GM23338 (cell line): Measurements from ENCODE around the gene DCAF4. TPM values are rescaled to one million over a fixed set of nuclear protein-coding genes. Genes with fewer than 3 reads are reported as not detected.

Experiments used
- ATAC-seq: fragments of 200-7000 bp; cut with Tn5 transposase; 3 replicates; pipeline ENCODE4 v1.9.1; 2020
- DNase-seq: peaks from one replicate; pipeline ENCODE4 v3.0.0-alpha.2; 2015; ENCODE audit warnings: low spot score
- H2AFZ ChIP-seq: fragments of 200-600 bp; sonication (generic); 2 replicates; pipeline ENCODE4 v1.8.0; 2016; ENCODE audit warnings: antibody characterized with exemption, mild to moderate bottlenecking, moderate library complexity
- H3F3A ChIP-seq: fragments of 200-600 bp; sonication (generic); replicated peaks from 2 replicates; pipeline ENCODE4 v1.8.0; 2017; ENCODE audit warnings: antibody characterized with exemption, mixed run types, low read depth
- H3K27ac ChIP-seq: fragments of 200-600 bp; sonication (generic); 2 replicates; pipeline ENCODE4 v1.6.1; 2016; ENCODE audit warnings: low read depth
- H3K27me3 ChIP-seq: fragments of 200-600 bp; sonication (generic); 2 replicates; pipeline ENCODE4 v1.8.0; 2016; ENCODE audit warnings: mild to moderate bottlenecking, mixed run types, moderate library complexity; ENCODE audit not compliant: insufficient read depth
- H3K36me3 ChIP-seq: fragments of 200-600 bp; sonication (generic); 2 replicates; pipeline ENCODE4 v1.8.0; 2016; ENCODE audit warnings: mild to moderate bottlenecking; ENCODE audit not compliant: insufficient read depth
- H3K4me1 ChIP-seq: fragments of 200-600 bp; sonication (generic); 2 replicates; pipeline ENCODE4 v1.8.0; 2016; ENCODE audit warnings: mild to moderate bottlenecking, moderate library complexity; ENCODE audit not compliant: insufficient read depth
- H3K4me2 ChIP-seq: fragments of 200-600 bp; sonication (generic); 2 replicates; pipeline ENCODE4 v1.7.1; 2017; ENCODE audit warnings: mixed run types
- H3K4me3 ChIP-seq: fragments of 200-600 bp; sonication (generic); 2 replicates; pipeline ENCODE4 v1.6.1; 2016; ENCODE audit warnings: mixed run types
- H3K79me2 ChIP-seq: fragments of 200-600 bp; sonication (generic); replicated peaks from 2 replicates; pipeline ENCODE4 v1.8.0; 2017; ENCODE audit warnings: mild to moderate bottlenecking; ENCODE audit not compliant: insufficient read depth
- H3K9me2 ChIP-seq: fragments of 200-600 bp; sonication (generic); 2 replicates; pipeline ENCODE4 v1.8.0; 2017; ENCODE audit not compliant: insufficient read depth
- H4K20me1 ChIP-seq: fragments of 200-600 bp; sonication (generic); replicated peaks from 2 replicates; pipeline ENCODE4 v1.8.0; 2017; ENCODE audit warnings: mild to moderate bottlenecking; ENCODE audit not compliant: insufficient read depth
- H3K27ac Mint-ChIP-seq: 2 replicates; pipeline ENCODE4 v1.8.0; 2020; ENCODE audit warnings: inconsistent platforms, mild to moderate bottlenecking, moderate library complexity, mixed read lengths
- H3K27me3 Mint-ChIP-seq: 3 replicates; pipeline ENCODE4 v1.8.0; 2022; ENCODE audit warnings: low read depth, mild to moderate bottlenecking, moderate library complexity, mixed read lengths, inconsistent platforms; ENCODE audit not compliant: insufficient read depth, poor library complexity
- H3K36me3 Mint-ChIP-seq: 3 replicates; pipeline ENCODE4 v1.8.0; 2021; ENCODE audit warnings: low read depth, mild to moderate bottlenecking, inconsistent platforms, moderate library complexity, mixed read lengths
- H3K4me1 Mint-ChIP-seq: 3 replicates; pipeline ENCODE4 v1.8.0; 2020; ENCODE audit warnings: mild to moderate bottlenecking, inconsistent platforms, mixed read lengths
- H3K4me3 Mint-ChIP-seq: 3 replicates; pipeline ENCODE4 v1.8.0; 2021; ENCODE audit warnings: moderate library complexity, mild to moderate bottlenecking, inconsistent platforms, mixed read lengths
- H3K9me3 Mint-ChIP-seq: 3 replicates; pipeline ENCODE4 v1.8.0; 2020; ENCODE audit warnings: moderate library complexity, mild to moderate bottlenecking, inconsistent platforms, mixed read lengths
- EZH2phosphoT487 ChIP-seq: fragments of 200-600 bp; sonication (generic); IDR thresholded peaks from one replicate; pipeline ENCODE4 v1.8.1; 2018; ENCODE audit warnings: antibody characterized with exemption; ENCODE audit not compliant: unreplicated experiment
- JUNB ChIP-seq: IDR thresholded peaks from one replicate; pipeline ENCODE4 v1.6.1; 2016; ENCODE audit warnings: antibody characterized with exemption; ENCODE audit not compliant: unreplicated experiment
- NANOG ChIP-seq: IDR thresholded peaks from 2 replicates; pipeline ENCODE4 v1.6.1; 2016; ENCODE audit warnings: antibody characterized with exemption, borderline replicate concordance
- POLR2AphosphoS5 ChIP-seq: IDR thresholded peaks from 2 replicates; pipeline ENCODE4 v1.6.1; 2016; ENCODE audit warnings: antibody characterized with exemption, low read depth
- ZNF114 ChIP-seq: fragments of 250-450 bp; sonication (Bioruptor Pico); IDR thresholded peaks from 2 replicates; pipeline ENCODE4 v1.5.0; 2020; ENCODE audit warnings: mild to moderate bottlenecking, moderate library complexity
- ZNF331 ChIP-seq: fragments of 250-450 bp; sonication (Bioruptor Pico); IDR thresholded peaks from 2 replicates; pipeline ENCODE4 v1.5.0; 2020; ENCODE audit warnings: low read depth, mild to moderate bottlenecking, moderate library complexity
- polyA plus RNA-seq: library from polyadenylated mRNA; unstranded; fragments of >200 nt; fragmentation: Nextera tagmentation; extraction: Ambion mirVana; gene quantifications from 2 replicates; pipeline ENCODE4 v1.2.1, GENCODE V29; 2016
- total RNA-seq: library from RNA; depleted of rRNA; stranded (reverse); fragments of >200 nt; shearing (Covaris generic); gene quantifications from 2 replicates; pipeline ENCODE4 v1.2.3, GENCODE V29; 2014
- TF ChIP-seq, protein P1 (sequence below): fragments of 250-450 bp; sonication (Bioruptor Pico); IDR thresholded peaks from 2 replicates; pipeline ENCODE4 v1.5.0; 2020; ENCODE audit warnings: mild to moderate bottlenecking, moderate library complexity
- TF ChIP-seq, protein P2 (sequence below): IDR thresholded peaks from 2 replicates; pipeline ENCODE4 v1.6.1; 2016; ENCODE audit warnings: antibody characterized with exemption

Gene DCAF4
- total and polyA plus RNA-seq, 2 experiments from 2014 or later, result 17.5 to 39.3 TPM

DNA sequence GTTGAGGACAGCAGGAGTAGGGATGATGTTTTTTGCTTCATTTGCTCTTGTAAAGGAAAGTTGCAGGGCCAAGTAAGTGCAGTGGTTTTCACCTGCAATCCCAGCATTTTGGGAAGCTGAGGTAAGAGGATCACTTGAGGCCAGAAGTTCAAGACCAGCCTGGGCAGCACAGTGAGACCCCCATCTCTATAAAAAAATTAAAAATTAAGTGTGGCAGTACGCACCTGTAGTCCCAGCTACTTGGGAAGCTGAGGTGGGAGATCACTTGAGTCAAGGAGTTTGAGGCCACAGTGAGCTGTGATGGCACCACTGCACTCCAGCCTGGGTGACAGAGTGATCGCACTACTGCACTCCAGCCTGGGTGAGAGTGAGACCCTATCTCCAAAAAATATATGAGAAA lies 43.2 kb upstream of the DCAF4 start:
- Mint-ChIP-seq H3K36me3 (peaks cover 4% of the 10 kb centered on the region; the same call in 2 of the 3 replicates), H3K27ac (no peak overlapping the region; the same call in 1 of the 2 replicates), H3K9me3 (peaks cover 15% of the 10 kb centered on the region; the same call in 2 of the 3 replicates), H3K4me1 (peaks cover 22% of the 10 kb centered on the region), H3K27me3 (peaks cover 5% of the 10 kb centered on the region), H3K4me3 (no peak overlapping the region)
- no peaks in the 10 kb centered on the region for H3K27me3 ChIP-seq
- H3K4me3 ChIP-seq, result no peak overlapping the region
- H3K9me2 ChIP-seq, result 0 out of 2 replicates have a peak, but pooled peaks cover 13% of the 10 kb centered on the region
- no peak overlapping the region for H3K27ac ChIP-seq
- H3K36me3 ChIP-seq, result no peaks in the 10 kb centered on the region
- no peak overlapping the region; the same call in 1 of the 2 replicates for H2AFZ ChIP-seq
- no peaks in the 10 kb centered on the region for H4K20me1 ChIP-seq
- ATAC-seq (no peak), DNase-seq (no peak)
- H3K4me2 ChIP-seq, result no peak overlapping the region
- H3F3A ChIP-seq, result no peaks in the 10 kb centered on the region
- TF ChIP-seq JUNB (no peak), POLR2AphosphoS5 (no peak), NANOG (no peak), ZNF331 (CRISPR knock-in tag) (no peak), EZH2phosphoT487 (no peak), ZNF114 (CRISPR knock-in tag) (no peak)
- TF ChIP-seq, protein P1, sequence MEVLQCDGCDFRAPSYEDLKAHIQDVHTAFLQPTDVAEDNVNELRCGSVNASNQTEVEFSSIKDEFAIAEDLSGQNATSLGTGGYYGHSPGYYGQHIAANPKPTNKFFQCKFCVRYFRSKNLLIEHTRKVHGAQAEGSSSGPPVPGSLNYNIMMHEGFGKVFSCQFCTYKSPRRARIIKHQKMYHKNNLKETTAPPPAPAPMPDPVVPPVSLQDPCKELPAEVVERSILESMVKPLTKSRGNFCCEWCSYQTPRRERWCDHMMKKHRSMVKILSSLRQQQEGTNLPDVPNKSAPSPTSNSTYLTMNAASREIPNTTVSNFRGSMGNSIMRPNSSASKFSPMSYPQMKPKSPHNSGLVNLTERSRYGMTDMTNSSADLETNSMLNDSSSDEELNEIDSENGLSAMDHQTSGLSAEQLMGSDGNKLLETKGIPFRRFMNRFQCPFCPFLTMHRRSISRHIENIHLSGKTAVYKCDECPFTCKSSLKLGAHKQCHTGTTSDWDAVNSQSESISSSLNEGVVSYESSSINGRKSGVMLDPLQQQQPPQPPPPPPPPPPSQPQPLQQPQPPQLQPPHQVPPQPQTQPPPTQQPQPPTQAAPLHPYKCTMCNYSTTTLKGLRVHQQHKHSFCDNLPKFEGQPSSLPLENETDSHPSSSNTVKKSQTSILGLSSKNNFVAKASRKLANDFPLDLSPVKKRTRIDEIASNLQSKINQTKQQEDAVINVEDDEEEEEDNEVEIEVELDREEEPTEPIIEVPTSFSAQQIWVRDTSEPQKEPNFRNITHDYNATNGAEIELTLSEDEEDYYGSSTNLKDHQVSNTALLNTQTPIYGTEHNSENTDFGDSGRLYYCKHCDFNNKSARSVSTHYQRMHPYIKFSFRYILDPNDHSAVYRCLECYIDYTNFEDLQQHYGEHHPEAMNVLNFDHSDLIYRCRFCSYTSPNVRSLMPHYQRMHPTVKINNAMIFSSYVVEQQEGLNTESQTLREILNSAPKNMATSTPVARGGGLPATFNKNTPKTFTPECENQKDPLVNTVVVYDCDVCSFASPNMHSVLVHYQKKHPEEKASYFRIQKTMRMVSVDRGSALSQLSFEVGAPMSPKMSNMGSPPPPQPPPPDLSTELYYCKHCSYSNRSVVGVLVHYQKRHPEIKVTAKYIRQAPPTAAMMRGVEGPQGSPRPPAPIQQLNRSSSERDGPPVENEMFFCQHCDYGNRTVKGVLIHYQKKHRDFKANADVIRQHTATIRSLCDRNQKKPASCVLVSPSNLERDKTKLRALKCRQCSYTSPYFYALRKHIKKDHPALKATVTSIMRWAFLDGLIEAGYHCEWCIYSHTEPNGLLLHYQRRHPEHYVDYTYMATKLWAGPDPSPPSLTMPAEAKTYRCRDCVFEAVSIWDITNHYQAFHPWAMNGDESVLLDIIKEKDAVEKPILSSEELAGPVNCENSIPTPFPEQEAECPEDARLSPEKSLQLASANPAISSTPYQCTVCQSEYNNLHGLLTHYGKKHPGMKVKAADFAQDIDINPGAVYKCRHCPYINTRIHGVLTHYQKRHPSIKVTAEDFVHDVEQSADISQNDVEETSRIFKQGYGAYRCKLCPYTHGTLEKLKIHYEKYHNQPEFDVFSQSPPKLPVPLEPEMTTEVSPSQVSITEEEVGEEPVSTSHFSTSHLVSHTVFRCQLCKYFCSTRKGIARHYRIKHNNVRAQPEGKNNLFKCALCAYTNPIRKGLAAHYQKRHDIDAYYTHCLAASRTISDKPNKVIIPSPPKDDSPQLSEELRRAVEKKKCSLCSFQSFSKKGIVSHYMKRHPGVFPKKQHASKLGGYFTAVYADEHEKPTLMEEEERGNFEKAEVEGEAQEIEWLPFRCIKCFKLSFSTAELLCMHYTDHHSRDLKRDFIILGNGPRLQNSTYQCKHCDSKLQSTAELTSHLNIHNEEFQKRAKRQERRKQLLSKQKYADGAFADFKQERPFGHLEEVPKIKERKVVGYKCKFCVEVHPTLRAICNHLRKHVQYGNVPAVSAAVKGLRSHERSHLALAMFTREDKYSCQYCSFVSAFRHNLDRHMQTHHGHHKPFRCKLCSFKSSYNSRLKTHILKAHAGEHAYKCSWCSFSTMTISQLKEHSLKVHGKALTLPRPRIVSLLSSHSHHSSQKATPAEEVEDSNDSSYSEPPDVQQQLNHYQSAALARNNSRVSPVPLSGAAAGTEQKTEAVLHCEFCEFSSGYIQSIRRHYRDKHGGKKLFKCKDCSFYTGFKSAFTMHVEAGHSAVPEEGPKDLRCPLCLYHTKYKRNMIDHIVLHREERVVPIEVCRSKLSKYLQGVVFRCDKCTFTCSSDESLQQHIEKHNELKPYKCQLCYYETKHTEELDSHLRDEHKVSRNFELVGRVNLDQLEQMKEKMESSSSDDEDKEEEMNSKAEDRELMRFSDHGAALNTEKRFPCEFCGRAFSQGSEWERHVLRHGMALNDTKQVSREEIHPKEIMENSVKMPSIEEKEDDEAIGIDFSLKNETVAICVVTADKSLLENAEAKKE, result no peak
- TF ChIP-seq, protein P2, sequence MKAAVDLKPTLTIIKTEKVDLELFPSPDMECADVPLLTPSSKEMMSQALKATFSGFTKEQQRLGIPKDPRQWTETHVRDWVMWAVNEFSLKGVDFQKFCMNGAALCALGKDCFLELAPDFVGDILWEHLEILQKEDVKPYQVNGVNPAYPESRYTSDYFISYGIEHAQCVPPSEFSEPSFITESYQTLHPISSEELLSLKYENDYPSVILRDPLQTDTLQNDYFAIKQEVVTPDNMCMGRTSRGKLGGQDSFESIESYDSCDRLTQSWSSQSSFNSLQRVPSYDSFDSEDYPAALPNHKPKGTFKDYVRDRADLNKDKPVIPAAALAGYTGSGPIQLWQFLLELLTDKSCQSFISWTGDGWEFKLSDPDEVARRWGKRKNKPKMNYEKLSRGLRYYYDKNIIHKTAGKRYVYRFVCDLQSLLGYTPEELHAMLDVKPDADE, result no peak
- no peaks in the 10 kb centered on the region for H3K79me2 ChIP-seq
- peaks cover 13% of the 10 kb centered on the region for H3K4me1 ChIP-seq
